HUES48 (cell line): ENCODE data around the gene ECHDC1.
"Not testable (repeated sequence)": the region's sequence is repeated elsewhere in the genome, so short reads cannot be mapped to it uniquely, and the experiment has no call there.

Experiments
- H3K27ac ChIP-seq: one replicate; pipeline ENCODE4 v1.7.0; 2013; ENCODE audit warnings: low read depth, low read length, inconsistent platforms
- H3K27me3 ChIP-seq: 2 replicates; pipeline ENCODE4 v1.6.1; 2013; ENCODE audit warnings: mild to moderate bottlenecking, low read length; ENCODE audit not compliant: control insufficient read depth, insufficient read depth
- H3K36me3 ChIP-seq: 2 replicates; pipeline ENCODE4 v1.6.1; 2013; ENCODE audit warnings: low read length; ENCODE audit not compliant: control insufficient read depth, insufficient read depth
- H3K4me1 ChIP-seq: 2 replicates; pipeline ENCODE4 v1.6.1; 2013; ENCODE audit warnings: mild to moderate bottlenecking, low read length; ENCODE audit not compliant: control insufficient read depth, insufficient read depth
- H3K4me3 ChIP-seq: 2 replicates; pipeline ENCODE4 v1.5.1; 2013; ENCODE audit warnings: mild to moderate bottlenecking, low read depth, low read length
- H3K9ac ChIP-seq: 2 replicates; pipeline ENCODE4 v1.6.1; 2013; ENCODE audit warnings: mild to moderate bottlenecking, low read depth, low read length, moderate library complexity
- H3K9me3 ChIP-seq: 2 replicates; pipeline ENCODE4 v1.6.1; 2013; ENCODE audit warnings: low read length; ENCODE audit not compliant: control insufficient read depth, insufficient read depth

ECHDC1 gene

DNA sequence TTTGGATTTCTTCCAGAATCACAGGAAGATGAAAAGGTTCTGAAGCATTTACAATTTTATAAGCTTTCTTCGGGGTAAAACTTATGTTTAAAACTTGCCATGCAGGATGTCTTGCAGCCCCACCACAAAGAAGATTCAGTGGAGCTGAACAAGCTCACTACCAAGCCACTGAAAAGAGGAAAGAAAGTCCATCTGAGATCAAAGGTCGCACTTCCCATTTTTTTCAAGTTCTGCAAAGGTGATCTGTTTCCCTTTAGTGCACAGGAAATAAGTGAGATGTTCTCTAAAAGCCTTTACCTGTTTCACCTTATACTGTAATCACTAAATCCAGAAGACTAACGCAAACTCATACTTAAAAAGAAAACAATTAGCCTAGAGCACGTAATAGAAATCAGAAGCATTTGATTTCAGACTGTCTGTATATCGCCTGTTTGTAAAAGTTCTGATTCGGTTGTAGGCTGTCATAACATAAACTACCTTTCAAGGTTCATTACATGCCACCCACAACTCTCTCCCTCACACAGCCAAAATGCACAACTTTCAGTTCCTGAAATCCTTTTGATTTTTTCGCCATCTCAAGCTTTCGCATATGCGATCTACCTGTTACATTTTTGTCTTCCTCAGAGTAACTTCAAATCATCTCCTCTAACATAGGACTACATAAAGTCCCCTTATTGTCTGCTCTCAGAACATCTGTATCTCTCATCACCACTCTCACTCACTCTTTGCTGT is 1.8 kb downstream of the ECHDC1 start:
- peaks cover 51% of the 10 kb centered on the region for H3K4me1 ChIP-seq
- H3K27me3 ChIP-seq = no peaks in the 10 kb centered on the region
- H3K9ac ChIP-seq = peak overlapping the region; percentile 87; the same call in 1 of the 2 replicates
- peak overlapping the region; percentile 82 for H3K4me3 ChIP-seq
- H3K36me3 ChIP-seq = no peaks in the 10 kb centered on the region
- H3K9me3 ChIP-seq = no peaks in the 10 kb centered on the region
- peak overlapping the region; percentile 90 for H3K27ac ChIP-seq

DNA sequence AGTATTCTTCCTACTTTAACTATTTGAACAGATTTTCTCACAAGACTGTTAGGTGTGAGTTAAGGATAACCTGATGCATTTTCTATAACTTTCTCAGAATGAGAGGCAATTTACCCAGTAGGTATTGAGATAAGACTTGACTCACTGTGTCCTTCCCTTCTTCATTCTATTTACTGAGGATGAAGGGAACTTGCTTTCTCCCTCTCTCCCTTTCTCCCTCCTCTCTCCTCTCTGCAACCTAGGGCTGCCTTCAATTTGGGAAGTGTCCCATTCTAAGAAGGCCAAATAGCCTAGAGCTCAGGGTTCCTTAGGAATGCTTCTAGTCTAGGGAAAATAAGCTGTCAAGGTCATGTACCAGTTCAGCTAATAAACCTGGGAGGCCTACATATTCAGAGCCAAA is 3.2 kb downstream of the ECHDC1 start:
- Histone ChIP-seq H3K9me3 (no peaks in the 10 kb centered on the region), H3K4me3 (no peak overlapping the region), H3K4me1 (peaks cover 53% of the 10 kb centered on the region), H3K36me3 (no peaks in the 10 kb centered on the region), H3K9ac (no peak overlapping the region), H3K27me3 (no peaks in the 10 kb centered on the region), H3K27ac (peak overlapping the region; percentile 25)

DNA sequence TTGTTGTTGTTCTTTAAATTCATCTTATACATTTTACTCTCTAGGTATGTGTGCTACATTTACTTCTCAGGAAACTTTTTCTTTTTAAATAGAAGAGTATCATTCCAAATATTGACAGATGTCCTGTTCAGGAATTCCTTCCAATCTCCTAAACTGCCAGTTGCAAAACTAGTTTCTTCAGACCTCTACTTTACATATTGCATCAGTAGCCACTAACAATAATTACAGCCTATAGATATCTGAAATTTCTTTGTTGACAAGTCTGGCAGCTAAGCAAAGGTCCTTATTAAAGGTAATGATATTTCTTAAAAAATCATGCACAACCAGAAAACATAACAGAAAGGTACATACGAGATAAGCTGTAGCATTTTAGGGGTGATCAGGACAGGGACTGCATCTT is 4.5 kb downstream of the ECHDC1 start:
- Histone ChIP-seq H3K27me3 (no peaks in the 10 kb centered on the region), H3K27ac (no peak overlapping the region), H3K9ac (no peak overlapping the region), H3K36me3 (no peaks in the 10 kb centered on the region), H3K4me3 (no peak overlapping the region), H3K9me3 (no peaks in the 10 kb centered on the region), H3K4me1 (peaks cover 52% of the 10 kb centered on the region)

DNA sequence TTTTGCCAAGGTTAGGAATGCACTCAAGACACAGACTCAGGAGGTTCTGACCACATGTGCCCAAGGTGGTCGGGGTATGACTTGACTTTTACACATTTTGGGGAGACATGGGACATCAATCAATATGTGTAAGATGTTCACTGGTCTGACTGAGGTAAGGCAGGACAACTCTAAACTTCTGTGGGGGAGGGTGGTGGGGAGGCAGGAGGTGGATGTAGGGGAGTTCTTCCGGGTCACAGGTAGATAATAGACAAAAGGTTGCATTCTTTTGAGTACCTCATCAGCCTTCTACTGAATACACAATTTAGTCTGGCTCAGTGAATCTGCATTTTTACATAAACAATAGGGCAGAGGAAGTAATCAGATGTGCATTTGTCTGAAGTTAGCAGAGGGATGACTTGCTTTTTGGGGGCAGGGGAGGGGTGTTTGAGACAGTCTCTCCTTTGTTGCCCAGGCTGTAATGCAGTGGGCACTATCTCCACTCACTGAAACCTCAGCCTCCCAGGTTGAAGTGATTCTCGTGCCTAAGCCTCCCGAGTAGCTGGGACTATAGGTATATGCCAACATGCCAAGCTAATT is 10.9 kb downstream of the ECHDC1 start:
- H3K4me3 ChIP-seq = no peak overlapping the region
- no peaks in the 10 kb centered on the region for H3K9me3 ChIP-seq
- H3K27ac ChIP-seq = peak overlapping the region; percentile 76
- peaks cover 25% of the 10 kb centered on the region; the same call in 1 of the 2 replicates for H3K4me1 ChIP-seq
- peaks cover 17% of the 10 kb centered on the region for H3K36me3 ChIP-seq
- peak overlapping the region; percentile 10; the same call in 1 of the 2 replicates for H3K9ac ChIP-seq
- H3K27me3 ChIP-seq = no peaks in the 10 kb centered on the region

DNA sequence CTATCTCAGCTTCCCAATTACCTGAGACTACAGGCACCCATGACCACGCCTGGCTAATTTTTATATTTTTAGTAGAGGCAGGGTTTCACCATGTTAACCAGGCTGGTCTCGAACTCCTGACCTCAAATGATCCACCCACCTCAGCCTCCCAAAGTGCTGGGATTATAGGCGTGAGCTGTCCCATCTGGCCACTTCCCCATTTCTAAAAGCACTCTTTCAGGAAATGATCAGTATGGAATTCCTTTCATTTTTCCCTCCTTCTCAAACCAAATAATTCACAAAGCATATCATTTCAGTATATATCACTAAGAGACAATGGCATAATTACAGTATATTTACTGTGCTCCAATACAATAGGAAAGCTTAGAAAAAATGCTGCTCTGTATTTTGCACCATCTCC is 12.2 kb downstream of the ECHDC1 start:
- H3K4me3 ChIP-seq, H3K27me3 ChIP-seq, H3K9me3 ChIP-seq, H3K9ac ChIP-seq: not testable (repeated sequence)
- Histone ChIP-seq H3K27ac (peak overlapping the region; percentile 55), H3K36me3 (peaks cover 29% of the 10 kb centered on the region), H3K4me1 (peaks cover 15% of the 10 kb centered on the region; the same call in 1 of the 2 replicates)

DNA sequence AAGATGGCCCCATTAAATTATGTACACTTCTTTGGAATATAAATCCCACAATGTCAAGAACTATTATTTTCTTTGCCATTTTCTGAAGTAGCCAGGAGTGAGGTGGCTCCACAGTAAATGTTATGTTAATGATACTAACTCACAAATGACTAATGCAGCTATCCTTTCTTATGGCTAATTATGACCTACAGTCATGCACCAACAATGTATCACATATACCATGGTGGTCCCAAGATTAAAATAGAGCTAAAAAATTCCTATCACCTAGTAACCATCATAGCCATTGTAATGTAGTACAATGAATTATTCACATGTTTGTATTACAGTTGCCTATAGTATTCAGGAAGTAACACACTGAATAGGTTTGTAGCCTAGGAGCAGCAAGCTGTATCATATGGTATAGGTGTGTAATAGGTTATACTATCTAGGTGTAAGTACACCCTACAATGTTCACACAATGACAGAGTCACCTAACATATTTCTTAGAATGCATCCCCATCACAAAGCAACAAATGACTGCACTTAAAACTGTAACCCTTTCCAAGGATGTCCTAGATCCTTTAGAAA is 15.3 kb downstream of the ECHDC1 start:
- Histone ChIP-seq H3K9me3 (no peaks in the 10 kb centered on the region), H3K9ac (no peak overlapping the region), H3K4me1 (peaks cover 12% of the 10 kb centered on the region; the same call in 1 of the 2 replicates), H3K27ac (no peak overlapping the region), H3K36me3 (peaks cover 58% of the 10 kb centered on the region), H3K27me3 (no peaks in the 10 kb centered on the region), H3K4me3 (no peak overlapping the region)

DNA sequence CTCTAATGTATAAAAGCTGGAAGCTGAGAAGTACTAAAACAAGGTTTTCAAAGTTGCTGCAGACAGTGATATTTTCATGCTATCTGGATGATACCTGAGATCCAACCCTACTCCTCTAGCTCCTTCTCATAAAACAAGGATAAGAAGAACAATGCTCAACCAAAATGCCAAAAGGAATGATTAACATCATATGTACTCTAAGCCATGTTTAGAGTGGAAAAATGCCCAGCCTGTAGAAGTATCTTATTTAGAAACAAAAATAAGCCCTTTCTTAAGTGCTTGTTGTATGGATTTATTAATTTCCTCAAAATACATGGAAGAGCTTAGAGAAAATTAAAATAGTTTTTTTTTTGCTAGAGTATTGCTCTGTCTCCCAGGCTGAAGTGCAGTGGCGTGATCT is 23.7 kb downstream of the ECHDC1 start:
- H3K36me3 ChIP-seq = peaks cover 60% of the 10 kb centered on the region

DNA sequence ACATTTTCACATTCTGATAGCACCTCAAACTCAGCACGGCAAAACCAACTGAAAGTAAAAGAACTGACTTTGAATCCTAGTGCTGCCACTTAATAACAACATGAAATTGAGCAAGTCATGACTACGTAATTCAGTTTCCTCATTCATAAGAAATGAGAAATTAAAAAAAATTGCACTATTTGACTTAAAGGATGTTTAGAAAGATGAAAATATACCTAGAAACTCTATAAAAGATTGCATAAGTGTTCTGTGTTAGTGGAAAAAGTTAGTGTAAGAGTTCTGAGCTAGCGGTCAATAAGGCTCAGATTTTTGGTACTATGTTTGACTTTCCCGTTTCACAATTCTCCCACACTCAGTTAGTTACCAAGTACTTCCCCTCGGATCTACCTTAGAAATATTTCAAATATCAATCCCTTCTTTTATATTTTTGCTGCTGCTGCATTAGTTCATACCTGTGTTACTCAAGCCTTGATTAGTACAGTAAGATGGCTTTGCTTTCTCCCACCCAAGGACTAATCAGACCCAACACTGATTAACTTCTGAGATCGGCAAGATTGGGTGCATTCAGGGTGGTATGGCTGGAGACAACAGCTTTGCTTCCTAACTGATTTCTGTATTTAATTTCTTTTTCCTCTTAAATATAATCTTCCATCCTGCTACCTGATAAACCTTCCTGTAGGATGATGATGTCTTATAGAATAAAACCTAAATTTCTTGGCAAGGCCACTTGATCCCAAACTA is 25.9 kb downstream of the ECHDC1 start:
- H3K4me3 ChIP-seq = no peak overlapping the region
- H3K36me3 ChIP-seq = peaks cover 62% of the 10 kb centered on the region
- no peaks in the 10 kb centered on the region for H3K4me1 ChIP-seq
- no peak overlapping the region for H3K9ac ChIP-seq
- H3K27me3 ChIP-seq = no peaks in the 10 kb centered on the region
- no peak overlapping the region for H3K27ac ChIP-seq
- H3K9me3 ChIP-seq = no peaks in the 10 kb centered on the region

More for the DNA sequence above, 23.7 kb downstream of the ECHDC1 start:
- Histone ChIP-seq H3K4me3 (no peak overlapping the region), H3K27me3 (no peaks in the 10 kb centered on the region), H3K9ac (no peak overlapping the region), H3K4me1 (no peaks in the 10 kb centered on the region), H3K9me3 (no peaks in the 10 kb centered on the region), H3K27ac (no peak overlapping the region)

DNA sequence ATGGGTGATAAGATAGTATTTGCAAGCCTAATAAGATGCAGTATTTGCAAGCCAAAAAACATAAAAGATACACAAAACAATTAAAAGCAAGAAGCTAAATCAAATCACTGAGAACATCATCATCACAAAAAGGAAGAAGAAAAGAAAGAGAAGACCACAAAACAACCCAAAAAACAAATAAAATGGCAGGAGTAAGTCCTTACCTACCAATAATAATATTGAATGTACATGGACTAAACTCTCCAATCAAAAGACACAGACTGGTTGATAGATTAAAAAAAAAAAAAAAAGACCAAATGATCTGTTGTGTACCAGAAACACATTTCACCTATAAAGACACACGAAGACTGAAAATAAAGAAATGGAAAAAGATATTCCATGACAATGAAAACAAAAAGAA is 37.7 kb downstream of the ECHDC1 start:
- Histone ChIP-seq H3K27me3 (no peaks in the 10 kb centered on the region), H3K9me3 (no peaks in the 10 kb centered on the region), H3K4me1 (0 out of 2 replicates have a peak, but pooled peaks cover 3% of the 10 kb centered on the region), H3K4me3 (no peak overlapping the region), H3K36me3 (peaks cover 8% of the 10 kb centered on the region), H3K27ac (no peak overlapping the region), H3K9ac (no peak overlapping the region)

DNA sequence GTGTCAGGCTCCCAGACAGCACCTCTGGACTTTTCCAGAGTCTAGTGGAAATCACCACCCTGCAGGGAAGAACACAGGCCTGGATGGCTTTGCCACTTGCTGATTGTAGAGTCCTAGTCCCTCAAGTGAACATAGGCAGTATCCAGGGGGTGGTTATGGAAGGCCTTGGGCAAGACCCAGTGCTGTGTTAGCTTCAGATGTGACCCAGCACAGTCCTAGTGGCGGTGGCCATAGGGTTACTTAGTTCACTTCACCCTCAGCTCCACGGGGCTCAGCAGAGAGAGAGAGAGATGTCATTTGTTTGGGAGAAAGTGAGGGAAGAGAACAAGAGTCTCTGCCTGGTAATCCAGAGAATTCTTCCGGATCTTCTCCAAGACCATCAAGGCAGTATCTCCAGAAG is 39.5 kb downstream of the ECHDC1 start:
- Histone ChIP-seq H3K4me1 (peaks cover 10% of the 10 kb centered on the region; the same call in 1 of the 2 replicates), H3K9me3 (no peaks in the 10 kb centered on the region), H3K36me3 (peaks cover 2% of the 10 kb centered on the region; the same call in 1 of the 2 replicates), H3K27ac (no peak overlapping the region), H3K4me3 (no peak overlapping the region), H3K9ac (no peak overlapping the region), H3K27me3 (no peaks in the 10 kb centered on the region)
